CD4-positive, alpha-beta T cell treated with Interleukin-4 for 1 hour (primary cell): ENCODE results near the gene CTCF.

Experiments used
- DNase-seq, 2 donors: peaks; one replicate each; pipeline ENCODE4 v3.0.0-alpha.2; 2020 to 2022

The CTCF gene

DNA sequence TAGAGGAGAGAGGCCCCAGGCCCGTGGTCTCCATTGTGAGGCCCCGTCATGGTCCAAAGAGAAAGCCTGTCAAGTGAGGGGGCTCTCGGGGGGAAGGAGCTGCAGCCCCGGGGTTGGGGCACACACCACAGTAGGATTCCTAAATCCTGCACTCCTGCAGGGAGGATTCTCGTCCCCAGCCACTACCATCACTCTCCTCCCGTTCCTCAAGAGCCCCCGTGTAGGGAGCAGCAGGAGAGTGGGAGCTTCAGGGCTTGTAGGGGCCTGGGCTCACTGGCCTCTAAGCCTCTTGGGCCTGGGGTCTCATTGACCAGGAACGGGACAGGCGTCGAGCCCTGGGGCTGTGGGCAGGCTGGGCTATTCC is 105.1 kb downstream of the CTCF start:
- DNase-seq: no peak

DNA sequence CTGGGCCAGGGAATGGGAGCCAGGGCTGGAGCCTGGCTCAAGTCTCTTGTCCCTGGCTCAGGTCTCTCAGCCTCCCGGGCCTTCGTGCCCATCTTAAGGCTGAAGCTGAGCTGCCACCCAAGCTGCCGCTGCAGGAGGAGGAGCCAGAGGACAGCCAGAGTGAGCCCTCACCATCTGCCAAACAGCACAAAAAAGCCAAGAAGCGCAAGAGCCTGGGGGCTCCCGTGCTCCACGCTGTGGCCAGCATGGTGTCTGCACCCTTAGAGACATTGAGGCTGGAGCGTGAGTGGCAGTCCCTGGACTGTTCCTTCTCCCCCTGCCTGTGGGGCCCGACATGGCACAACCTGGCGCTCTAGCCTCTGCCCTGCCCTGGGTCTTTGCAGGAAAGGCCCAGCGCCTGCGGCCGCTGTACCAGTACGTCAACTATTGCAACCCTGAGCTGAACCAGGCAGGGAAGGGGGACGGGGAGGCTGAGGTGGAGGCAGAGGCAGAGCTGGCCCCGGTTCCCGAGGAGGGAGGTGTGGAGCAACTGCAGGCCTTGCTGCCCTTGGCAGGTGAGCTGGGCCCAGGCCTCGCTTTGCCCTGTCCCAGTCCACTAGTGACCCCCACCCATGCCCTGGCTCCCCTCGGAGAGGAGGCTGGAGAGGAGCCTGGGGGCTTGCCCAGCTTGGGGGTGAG is 105.6 kb downstream of the CTCF start:
- DNase-seq: peak; percentile 89 to 90

DNA sequence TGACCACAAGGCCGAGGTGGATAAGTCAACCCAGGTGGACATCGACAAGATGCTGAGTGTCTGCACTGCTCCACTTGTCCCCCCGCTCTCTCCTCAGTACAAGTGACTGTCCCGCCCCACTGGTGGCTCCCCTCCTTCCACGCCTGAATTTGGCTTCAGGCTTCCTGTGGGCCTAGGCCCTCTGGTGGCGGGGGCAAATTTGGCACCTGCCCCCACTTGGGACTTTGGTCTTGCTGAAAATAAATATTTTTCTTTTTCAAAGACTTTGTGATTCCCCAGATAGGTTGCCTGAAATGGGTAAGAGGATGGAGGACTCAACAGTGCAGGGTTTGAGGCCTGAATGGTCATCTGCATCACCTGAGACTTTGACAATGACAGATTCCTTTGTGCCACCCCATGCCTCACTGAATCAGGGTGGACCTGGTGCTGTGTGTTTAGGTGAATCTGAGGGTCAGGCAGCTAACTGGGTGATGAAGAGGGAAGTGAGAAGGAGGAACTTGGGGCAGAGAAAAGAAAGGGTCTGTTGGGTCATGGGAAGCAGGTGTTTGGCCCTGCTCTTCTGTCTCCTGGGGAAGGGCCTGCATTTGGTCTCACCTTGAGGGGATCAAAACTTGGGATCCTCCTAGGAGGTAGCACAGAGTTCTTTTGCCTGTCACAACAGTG is 106.3 kb downstream of the CTCF start:
- peak in 1 of 2 donors; percentile 31 for DNase-seq

DNA sequence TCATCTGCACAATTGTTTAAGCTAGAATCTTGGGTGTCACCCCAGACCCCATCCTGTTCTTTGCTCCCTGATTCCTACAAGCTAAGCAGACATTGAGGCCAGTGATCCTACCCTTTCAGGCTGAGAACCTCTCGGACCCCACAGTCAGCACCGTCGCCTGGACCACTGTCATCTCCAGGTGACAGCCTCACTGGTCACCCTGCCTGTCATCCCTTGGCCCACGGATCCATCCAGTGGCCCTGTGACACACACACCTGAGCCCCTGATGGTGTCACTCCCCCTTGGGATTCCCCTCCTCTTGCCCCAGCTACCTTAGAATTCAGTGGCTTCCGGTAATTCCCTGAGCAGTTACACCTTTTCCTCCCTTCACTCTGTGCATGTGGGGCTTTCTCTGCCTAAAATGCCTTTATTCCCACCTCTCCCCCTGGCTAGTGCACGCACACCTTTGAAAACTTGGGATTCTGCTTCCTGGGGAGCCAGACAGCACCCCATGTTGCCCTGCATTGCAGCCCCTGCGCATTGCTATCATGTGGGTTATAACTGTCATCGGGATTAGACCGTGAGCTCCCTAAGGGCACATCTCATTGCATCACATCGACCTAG is 107.3 kb downstream of the CTCF start:
- no peak for DNase-seq

DNA sequence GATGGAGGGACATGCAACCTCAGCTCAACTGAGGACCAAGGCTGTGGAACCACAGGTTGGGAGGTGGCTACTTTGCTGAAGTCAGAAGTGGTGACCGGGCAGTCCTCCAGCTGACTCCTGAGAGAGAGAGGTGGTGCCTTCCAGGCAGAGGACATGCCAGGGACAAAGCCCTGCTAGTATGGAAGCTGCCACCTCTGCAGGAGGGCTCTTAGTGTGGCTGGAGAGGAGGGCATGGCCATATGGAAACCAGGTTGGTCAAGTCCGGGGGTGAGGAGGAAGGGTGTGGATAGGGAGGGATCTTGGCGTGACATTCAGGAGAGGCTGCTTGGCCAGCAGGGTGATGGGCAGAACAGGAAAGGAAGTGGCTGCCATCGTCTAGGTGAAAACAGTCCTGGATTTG is 110.0 kb downstream of the CTCF start:
- DNase-seq: no peak

DNA sequence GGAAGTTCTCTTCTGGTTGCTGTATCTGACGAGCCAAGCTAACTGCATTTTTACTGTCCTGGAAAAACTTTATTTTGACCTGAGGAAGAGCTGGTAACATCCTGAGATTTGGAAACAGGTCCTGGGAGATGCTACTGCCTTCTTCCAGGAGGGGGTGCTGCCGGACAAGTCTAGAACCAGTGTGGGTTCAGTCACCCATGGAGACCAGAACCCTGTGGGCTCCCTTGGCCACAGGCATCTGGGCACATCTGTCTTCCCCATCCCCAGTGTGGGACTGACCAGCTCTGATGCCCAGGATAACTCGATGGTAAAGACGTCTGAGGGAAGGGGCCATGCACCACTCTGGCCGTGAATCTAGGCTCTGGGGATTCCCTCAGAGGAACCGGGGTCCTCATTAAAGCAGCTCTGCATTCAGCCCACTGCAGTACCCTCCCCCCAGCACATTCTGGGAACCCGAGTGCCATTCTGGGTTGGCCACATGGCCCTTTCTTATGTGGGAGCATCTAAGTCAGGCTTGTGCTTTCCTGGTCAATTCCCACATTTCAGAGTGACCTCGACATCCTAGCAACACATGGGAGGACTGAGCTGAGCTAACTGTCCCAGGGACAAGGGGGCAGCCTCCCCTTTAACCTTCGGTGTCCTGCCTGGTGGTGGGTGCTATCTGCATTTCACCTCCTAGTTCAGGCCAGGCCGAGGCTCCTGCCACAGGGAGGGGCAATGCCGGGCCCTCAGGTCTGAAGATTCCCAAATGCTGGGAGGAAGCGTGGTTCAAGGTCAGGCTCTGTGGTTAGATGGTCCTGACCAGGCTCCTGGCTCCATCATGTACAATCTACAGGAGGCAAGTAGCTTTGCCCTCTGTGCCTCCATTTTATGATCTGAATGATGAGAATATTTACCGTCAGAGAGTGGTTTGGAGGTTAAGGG is 110.7 kb downstream of the CTCF start:
- peak; percentile 61 to 67 for DNase-seq

DNA sequence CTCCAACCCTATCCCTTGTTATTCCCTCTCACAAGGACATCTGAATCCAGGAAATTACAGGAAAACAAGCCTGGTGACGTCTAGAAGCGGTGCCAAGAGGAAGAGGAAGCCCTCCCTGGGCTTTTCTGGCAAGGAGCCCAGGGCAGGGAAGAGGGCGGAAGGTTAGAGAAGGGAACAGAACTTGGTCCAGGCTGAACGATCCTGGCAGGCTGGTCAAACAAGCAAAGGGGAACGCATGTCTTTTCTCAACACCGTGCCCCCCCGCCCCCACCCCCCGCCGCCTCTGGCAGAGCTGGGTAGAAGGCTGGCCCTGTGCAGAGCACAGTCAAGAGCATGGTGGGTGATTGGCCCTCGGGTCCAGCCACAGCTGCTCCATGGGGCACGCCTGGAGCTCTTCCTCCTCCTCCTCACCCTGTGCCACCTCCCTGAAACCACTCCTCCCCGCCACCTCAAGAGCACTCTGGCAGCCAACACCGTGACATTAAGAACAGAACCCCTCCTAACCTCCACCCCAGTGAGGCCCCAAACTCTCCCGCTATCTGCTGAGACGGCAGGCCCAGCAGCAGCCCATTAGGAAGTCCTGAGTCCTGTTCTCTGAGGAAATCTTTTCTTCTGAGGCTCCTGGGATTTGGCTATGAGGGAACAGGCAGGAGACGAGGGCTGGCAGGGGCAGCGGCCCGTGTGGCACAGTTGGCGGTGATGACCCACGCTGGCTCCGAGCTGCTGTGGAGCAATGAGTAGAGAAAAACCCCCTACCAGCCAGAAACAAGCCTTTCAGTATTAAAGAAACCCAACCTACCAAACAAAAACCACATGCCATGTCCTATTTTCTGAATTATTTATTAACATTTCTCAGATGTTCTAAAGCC is 111.6 kb downstream of the CTCF start:
- peak in 1 of 2 donors; percentile 35 for DNase-seq

DNA sequence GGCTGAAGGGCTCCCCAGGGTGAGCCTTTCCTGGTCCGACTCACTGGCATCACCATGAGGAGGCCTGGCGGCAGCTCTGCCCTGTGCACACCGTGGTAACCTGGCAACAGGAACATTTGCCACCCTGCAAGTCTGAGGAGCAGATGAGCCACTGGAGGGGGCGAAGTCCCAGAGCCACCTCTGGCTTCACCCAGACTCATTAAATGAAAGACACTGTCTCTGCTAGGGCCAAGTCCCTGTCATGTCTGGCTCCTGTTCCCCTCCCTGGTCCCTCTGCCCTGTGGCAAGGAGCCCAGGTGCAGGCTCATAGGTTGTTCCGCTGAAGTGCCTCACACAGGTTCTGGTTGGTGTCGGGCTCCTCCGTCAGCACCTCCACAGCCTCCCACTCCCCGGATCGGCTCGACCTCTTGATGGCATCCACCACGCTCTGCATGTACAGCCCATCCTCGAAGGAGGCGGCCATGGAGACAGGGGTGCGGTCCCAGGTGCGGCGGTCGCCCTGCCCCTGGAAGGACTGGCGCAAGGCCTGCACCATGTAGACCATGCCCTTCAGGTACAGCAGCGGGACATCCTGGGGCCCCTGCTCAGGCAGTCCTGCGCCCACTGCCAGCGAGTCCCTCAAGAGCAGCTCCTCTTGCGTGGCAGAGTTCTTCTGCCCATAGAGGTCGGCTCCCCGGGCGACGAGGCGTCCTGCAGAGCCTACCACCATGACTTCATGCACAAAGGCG is 112.7 kb downstream of the CTCF start:
- DNase-seq: no peak

DNA sequence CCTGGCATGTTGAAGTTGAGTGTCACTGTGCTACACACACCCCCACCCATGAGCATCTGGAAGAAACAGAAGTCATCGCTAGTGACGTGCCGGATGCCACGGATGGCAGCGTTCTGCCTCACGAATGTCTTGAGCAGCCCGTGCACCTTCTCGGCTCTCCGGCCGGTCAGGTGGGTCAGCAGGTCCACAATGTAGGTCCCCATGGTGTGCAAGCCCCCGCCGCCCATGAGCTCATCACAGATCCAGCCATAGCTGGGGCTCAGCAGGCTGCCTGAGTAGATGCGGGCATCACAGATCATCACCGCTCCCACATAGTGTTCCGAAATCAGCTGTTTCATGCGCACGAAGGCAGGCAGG is 113.2 kb downstream of the CTCF start:
- no peak for DNase-seq

DNA sequence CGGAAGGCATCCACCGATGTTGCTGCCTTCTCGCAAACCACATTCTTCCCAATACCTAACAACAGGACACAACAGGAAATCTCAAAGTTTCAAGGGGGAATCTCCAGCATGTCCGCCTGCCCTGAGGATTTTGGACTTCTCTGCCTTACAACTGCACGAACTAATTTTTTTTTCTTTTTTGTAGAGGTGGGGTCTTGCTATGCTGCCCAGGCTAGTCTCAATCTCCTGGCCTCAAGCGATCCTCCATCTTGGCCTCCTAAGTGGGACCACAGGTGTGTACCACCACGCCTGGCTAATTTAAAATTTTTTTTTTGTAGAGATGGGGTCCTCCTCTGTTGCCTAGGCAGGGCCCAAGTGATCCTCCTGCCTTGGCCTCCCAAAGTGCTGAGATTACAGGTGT is 113.7 kb downstream of the CTCF start:
- no peak for DNase-seq

DNA sequence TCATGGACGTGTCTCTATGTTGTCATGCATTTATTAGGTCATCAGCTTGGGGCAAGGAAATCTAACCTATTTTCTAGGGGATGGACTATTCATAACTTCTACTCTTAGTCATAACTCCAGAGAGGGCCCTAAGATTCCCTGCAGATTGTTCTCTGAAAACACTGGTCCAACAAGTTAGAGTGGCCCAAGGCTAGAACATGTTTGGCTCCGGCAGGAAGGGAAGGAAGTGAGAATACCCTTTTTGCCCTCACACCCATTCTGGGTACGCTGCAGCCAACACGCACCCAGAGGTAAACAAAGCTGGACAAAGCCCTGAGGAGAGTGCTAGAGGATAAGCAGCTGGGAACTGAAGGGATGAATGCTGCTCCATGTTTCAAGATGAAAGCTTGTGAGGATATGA is 114.2 kb downstream of the CTCF start:
- no peak for DNase-seq

DNA sequence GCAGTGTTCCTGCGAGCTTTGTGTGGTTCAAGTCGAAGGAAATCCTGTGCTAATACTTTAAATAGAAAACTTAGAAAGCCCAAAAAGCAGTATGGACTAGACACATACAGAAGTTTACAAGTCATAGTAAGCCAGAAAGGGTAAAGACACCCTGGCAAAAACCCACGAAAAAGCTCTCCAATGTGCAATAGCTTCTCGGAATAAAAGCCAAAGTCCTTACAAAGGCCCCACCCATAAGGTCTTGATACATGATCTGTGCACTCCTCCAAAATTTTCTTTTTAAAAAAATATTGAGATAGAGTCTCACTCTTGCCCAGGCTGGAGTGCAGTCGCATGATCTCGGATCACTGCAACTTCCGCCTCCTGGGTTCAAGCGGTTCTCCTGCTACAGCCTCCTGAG is 114.6 kb downstream of the CTCF start:
- no peak for DNase-seq

DNA sequence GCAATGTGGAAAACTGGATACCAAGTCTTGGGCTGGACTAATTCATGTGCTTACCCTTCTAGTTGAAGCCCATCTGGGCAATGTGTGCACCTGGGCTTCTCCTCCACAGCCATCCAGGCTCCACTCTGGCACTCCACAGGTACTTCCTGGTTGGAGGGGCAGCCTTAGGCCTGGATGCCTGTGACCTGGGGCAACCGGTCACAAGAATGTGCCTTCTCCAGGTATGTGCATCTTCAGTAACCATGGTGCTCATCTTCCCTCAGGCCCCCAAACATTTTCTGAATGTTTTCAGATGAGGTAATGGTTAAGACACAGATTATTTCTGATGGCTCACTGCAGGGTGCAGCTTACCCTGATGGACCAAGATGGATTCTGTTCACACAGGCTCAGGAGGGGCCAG is 115.4 kb downstream of the CTCF start:
- no peak for DNase-seq

DNA sequence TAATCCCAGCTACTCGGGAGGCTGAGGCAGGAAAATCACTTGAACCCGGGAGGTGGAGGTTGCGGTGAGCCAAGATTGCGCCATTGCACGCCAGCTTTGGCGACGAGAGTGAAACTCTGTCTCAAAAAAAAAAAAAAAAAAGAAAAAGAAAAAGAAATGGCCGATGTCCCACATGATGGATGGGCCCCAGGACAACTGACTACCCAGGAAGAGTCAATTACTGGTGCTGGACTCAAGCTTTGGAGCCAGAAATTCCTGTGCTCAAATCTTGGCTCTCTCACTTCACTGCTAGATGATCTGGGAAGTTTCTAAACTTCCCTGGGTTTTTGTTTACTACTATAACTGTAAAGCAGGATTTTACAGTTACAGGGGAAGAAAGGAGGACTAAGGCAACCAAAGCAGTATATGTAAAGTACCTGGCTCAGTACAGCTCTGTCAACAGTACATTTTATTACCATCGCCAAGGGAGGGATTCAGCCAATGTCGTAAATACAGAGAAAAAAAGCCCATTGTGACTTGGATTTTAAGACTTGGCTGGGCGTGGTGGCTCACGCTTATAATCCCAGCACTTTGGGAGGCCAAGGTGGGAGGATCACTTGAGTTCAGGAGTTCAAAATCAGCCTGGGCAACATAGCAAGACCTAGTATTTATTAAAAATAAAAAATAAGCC is 116.2 kb downstream of the CTCF start:
- DNase-seq: no peak

DNA sequence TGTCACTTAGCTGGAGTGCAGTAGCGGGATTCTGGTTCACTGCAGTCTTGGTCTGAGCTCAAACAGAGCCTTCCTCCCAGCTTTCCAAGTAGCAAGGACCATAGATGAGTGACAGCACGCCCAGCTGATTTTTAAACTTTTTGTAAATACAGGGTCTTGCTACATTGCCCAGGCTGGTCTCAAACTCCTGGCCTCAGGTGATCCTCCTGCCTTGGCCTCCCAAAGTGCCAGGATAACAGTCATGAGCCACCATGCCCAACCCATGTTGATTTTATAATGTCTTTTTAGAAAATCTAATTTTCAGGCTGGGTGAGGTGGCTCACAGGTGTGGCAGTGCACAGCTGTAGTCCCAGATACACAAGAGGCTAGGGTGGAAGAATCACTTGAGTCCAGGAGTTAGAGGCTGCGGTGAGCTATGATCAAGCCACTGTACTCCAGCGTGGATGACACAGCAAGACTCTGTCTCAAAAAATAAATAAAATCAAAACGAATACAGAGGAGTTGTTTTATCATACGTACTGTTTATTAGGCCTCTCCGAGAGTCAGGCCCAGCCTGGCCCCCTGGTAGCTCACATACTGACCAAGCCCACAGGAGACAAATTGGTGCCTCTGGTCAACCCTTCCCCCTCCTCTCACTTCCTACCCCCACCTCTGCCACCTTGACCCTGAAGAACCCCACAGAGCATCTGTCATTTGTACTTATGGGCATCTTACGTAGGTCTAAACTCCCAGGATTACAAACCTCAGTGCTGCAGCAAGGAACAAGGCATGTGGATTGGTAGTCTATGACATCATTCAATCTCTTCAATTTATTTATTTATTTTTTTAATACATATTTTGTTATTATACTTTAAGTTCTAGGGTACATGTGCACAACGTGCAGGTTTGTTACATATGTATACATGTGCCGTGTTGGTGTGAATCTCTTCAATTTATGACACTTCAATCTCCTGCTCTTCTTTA is 117.9 kb downstream of the CTCF start:
- DNase-seq: no peak

DNA sequence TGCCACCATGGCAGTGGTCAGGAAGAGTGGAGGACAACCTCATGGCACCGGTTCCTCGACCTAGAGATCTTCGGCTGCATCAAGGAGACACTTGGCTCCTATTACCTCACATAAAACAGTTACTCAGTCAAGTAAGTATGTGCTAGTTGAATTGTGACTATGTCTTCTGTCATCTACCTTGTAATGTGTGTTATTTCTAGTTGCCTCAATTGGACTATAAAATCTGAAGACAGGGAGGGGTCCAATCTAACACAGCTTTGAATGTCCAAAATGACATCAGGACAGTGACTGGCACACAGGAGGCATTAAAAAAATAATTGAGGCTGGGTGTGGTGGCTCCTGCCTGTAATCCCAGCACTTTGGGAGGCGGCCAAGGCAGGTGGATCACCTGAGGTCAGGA is 121.4 kb downstream of the CTCF start:
- no peak for DNase-seq

DNA sequence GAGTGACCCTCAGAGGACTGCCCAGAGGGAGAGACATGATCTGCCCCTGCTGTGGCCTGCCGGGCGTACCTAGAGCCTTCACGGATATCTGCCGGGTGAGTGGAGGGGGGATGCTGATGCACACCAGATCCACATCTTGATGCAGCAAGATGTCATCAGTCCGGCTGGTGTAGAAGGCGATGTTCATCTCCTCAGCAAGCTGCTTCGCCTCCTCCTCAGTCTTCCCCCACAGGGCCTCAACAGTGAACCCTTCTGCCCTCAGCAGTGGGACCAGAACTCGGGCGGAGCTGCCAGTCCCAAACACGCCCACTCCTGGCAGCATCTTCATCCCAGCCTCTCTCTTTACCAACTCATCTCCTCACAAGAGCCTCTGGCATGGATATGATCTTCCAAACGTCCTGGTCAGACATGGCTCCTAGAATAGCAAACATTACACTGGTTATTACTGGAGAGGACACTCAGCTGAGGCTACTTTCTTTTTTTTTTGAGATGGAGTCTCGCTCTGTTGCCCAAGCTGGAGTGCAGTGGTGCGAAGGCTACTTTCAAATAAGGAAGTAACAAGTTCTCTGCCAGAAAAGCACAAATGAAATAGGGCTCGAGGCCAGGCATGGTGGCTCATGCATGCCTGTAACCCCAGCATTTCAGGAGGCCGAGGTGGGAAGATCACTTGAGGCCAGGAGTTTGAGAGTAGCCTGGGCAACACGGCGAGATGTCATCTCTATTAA is 123.2 kb downstream of the CTCF start:
- no peak for DNase-seq
